ENCODE measurements around the gene GCM1.
"Not testable (repeated sequence)": the region's sequence is repeated elsewhere in the genome, so short reads cannot be mapped to it uniquely, and the experiment has no call there.

Gene GCM1, protein sequence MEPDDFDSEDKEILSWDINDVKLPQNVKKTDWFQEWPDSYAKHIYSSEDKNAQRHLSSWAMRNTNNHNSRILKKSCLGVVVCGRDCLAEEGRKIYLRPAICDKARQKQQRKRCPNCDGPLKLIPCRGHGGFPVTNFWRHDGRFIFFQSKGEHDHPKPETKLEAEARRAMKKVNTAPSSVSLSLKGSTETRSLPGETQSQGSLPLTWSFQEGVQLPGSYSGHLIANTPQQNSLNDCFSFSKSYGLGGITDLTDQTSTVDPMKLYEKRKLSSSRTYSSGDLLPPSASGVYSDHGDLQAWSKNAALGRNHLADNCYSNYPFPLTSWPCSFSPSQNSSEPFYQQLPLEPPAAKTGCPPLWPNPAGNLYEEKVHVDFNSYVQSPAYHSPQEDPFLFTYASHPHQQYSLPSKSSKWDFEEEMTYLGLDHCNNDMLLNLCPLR
- total RNA-seq, result 0 to 0.13 reads per million in 2 donors

DNA sequence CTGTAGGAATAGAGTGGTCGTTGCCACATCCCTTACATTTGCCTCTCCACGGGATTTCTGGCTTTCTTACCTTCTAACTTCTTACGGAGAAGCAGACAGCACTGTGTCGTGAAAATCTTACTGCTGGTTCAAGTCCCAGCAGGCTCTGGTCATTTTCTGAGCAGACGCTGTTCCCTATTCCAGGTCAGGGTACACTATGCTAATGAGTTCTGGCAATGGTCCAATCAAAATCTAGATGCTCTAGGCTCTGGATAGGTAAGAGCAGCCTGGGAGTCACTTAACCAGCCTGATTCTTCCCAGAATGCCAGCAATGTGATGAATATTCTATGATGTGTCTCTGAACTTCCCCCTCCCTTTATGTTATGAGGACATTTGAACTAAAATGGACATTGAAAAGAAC lies at the start of gene GCM1:
Gene GCM1, minus strand, starts transcription at position 158 of the 400 bp plus-strand sequence. CDS start 3,209 bp downstream, outside the sequence.
- no peak for DNase-seq

DNA sequence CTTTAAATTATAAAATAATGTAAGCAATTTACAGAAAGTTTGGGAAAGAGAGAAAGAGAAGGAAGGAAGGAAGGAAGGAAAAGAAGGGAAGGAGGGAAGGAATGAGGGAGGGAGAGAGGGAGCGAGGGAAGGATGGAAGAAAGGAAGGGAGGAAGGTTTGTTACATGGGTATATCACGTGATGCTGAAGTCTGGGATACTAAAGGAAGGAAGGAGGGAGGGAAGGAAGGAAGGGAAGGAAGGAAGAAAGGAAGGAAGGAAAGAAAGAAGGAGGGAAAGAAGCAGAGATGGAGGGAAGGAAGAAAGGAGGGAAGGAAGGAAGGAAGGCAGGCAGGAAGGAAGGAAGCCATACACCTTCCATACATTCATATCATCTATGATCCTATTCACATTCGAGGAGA lies 48.9 kb upstream of the GCM1 start:
- no peak for DNase-seq

DNA sequence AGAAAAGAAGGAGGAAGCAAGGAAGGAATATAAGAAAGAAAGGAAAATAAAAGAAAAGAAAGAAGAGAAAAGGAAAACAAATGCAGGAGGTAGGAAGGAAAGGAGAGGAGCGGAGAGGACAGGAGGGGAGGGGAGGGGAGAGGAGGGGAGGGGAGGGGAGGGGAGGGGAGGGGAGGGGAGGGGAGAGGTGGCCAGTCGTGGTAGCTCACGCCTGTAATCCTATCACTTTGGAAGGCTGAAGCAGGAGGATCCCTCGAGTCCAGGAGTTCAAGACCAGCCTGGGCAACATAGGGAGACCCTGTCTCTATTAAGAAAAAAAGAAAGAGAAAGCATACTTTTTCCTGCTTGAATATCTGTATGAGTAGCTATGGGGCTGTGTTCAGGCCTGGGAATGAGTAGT lies 46.4 kb upstream of the GCM1 start:
- DNase-seq, result no peak

DNA sequence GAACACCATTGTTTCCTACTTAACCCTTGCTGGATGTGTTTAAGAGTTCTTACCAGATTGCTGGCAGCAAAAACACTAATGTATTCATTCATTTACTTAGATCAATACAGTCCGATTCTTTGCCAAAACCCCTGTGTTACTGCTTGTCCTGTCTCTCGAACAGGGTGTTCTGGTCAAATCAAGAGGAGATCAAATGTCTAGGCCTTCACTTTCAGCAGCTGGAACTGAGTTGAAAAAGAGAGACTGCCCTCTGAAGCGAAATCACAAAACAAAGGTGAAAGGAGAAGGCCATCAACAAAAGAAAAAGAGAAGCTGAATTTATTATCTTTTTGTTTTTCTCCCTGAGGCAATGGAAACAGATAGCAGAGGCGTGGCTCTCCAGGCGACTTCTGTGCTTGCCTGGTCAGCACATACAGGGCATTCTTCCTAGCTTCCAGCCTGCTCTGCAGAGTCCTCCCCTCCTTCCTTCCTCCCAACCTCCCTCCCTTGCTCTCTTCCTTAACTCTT lies 44.1 kb upstream of the GCM1 start:
- DNase-seq, result no peak

DNA sequence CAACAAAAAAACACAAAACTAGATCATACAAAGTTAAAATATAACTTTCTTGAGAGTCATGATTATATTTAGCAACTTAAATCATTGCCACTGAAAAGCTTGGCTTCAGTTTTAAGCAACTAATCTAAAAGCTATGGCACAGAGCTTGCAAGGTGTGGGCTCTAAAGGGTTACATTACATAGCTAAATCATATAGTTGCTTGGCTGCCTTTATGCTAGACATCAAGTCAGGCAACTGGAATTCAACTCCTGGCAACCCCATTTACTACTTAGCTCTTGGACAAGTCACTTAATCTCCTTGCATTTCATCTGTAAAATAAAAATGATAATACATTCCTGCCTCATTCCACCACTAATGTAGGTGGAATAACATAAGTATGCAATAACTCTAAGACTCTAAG lies 40.9 kb upstream of the GCM1 start:
- no peak for DNase-seq

DNA sequence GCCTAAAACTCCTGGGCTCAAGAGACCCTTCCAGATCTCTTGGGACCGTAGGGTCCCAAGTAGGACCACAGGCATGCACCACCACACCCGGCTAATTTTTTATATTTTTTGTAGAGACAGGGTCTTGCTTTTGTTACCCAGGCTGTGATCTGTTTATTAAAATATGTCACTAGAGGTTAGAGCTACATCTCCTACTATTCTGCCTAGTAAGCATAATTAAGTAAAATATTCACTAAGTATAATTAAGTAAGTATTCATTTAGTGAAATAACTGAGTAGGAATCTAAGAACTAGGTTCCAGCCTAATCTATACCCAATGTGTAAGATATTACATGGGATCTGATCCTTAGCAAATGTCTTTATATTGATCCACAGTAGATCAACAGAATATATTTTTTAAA lies 40.2 kb upstream of the GCM1 start:
- no peak for DNase-seq

DNA sequence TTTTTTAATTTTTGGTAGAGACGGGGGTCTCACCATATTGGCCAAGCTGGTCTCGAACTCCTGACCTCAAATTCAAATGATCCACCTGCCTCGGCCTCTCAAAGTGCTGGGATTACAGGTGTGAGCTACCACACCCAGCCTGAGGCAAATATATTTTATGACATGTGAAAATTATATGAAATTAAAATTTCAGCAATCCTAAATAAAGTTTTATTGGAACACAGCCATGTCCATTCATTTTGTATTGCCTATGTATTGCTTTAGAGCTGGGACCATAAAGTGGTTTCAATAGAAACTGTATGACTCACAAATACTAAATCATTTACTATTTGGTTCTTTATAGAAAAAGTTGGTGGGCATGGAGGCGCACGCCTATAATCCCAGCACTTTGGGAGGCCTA lies 32.0 kb upstream of the GCM1 start:
- DNase-seq, result no peak

DNA sequence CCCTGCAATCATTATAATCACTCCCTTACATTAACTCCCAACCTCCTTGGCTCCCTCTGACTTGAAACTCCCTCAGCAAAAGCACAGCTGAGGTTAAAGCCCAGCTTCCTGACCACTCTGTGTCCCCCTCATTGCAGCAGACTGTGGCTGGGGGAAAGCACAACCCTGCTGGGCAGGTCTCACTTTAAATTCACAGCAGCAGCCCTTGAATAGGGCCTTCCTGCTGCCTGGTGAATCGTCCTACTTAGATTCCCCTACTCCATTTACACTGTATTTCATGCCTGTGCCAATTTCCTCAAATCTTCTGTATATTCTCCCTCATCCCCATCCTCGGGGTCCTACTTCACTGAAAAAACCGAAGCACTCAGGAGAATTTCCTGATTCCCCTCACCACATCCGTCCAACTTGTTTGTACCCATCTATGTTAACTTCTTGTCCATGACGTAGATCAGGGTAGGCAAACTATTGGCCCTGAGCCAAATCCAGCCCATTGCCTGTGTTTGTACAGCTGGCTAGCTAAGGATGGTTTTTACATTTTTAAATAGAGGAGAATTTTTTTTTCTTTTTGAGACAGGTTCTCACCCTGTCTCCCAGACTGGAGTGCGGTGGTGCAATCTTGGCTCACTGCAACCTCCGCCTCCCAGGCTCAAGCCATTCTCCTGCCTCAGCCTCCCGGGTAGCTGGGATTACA lies 31.5 kb upstream of the GCM1 start:
- no peak for DNase-seq

DNA sequence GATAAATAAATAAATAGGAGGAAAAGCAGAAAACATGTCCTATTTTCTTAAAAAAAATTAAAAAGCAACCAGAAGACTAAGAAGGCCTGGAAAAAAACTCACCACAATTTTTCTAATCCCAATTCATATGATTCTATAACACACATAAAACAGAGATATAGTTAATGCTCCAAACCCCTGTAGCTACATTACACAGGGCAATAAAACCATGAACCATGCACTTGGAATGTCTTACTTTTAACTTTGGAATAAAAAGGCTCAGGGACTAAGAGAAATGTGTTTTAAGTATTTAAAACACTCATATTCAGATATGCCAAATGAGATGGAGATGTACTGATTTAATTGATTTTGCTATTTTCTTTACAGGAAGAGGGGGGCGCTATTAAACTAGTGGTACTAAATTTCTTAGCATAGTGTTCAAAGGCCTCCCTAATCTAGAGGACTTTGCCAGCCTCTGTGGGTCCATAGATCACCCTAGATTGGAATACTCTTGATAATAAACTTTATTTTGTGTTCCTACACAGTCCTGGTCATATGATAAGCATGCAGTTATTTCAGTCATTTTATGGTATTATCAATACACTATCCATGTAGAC lies 30.3 kb upstream of the GCM1 start:
- DNase-seq, result no peak

DNA sequence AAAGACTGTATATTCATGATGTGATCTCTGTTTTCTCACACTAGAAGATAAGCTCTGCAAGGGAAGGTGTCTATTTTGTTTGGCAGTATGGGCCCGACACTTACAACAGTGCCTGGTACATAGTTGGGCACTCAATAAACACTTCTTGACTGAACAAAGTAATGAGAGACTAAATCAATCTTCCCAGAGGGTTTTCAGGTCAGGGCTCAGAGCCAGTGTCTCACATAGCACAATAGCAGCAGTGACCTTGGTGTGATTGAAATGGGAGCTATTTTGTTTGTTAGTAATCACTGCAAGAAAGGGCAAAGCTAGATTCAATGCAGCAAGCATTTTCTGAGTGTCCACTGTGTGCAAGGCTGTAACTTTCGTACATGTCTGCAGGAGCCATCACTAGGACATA lies 26.4 kb upstream of the GCM1 start:
- DNase-seq, result no peak

DNA sequence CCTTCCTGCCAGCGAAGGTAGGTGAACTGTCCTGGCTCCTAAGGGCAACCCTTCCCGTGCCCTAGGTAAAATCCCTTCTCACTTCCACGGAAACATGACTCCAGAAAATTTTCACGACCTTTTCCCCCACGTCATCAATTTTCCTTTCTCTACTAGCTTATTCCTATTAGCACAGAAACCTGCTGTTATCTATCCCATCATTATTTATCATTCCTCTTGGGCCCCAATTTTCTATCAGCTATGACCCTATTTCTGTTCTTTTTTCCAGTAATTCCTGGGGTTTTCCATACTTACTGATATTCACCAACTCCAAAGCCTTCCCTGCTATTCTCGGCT lies 23.8 kb upstream of the GCM1 start:
- no peak for DNase-seq

DNA sequence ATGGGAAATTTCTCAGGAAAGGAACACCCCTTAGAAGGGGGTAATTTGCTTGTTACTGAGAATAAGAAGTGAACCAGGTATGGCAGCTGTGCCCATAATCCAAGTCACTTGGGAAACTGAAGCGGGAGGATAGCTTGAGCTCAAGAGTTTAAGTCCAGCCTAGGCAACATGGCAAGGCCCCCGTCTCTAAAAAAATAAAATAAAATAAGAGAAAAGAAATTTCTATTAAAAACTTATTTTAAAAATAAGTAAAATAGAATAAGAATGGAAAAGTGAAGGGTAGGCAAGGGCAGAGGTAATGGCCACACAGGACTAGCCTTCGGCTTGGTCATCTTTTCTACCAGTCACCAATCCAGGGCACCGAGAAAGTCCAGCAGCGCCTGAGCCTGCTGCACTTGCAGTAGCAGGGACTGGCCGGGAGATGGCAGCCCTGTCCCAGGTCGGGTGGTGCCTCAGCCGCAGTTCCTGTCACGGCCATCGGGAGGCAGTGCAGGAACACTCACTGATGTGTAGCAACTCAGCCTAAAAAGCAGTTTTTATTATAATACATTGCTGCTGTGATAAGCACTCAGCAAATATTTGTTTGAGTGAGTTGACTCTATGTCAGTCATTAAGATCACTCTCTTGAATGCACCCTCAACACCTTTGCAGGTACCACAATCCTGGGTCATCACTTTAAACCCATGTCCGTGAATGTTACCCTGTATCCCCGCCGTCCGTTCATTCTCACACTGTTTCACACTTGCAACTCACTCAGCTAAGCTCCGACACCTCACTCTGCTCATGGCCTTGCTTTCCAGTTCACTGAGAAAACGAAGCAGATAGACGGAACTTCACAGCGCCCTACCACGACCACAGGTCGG lies 23.2 kb upstream of the GCM1 start:
- peak; percentile 67 for DNase-seq

DNA sequence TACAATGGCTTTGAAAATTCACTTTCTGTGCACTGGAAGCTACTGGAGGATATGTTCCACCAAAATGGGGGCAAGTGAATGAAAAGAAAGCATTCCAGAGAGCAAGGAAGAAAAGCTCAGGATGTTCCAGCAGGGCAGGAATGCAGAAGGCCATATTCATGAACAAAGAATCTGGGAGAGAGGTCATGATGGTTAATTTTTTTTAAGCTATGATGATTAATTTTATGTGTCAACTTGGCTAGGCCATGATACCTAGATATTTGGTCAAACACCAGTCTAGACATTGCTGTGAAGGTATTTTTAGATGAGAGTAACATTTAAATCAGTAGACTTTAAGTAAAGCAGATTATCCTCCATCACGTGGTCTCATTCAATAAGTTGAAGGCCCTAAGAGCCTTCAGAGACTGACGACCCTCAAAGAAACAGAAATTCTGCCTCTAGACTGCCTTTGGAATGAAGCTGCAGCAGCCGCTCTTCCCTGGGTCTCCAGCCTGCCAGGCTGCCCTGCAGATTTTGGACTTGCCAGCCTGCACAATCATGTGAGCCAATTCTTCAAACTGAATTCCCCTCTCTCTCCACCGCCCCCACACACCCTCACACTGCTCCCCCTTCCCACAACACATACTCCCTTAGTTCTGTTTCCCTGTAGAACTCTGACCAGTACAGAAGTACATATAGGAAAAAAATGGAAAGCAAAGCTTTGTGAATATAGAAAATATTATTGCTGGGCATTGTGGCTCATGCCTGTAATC lies 20.1 kb upstream of the GCM1 start:
- no peak for DNase-seq

DNA sequence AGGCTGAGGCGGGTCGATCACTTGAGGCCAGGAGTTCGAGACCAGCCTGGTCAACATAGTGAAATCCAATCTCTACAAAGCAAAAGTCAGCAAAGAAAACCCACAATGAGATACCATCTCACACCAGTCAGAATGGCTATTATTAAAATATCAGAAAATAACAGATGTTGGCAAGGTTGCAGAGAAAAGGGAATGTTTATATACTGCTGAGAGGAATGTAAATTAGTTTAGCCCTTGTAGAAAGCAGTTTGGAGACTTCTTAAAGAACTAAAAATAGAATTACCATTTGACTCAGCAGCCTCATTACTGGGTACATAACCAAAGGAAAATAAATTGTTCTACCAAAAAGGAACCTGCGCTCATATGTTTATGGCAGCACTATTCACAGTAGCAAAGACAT lies 16.7 kb upstream of the GCM1 start:
- DNase-seq, result no peak

DNA sequence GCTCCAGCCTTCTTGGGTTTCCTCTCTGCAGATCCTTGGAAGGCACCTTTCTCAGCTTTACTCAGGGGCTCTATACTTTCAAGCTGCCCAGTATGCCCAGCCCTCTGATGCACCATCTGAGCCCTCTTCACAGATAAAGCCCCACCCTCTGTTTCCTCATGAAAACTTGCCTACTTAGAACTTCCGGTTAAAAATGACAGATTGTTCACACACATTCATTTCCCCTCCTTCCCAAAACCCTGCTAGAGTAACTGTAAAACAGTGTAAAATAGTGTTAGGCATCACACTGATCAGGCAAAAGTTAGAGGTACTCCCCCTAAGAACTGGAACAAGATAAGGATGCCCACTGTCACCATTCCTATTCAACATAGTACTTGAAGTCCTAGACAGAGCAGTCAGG lies 14.0 kb upstream of the GCM1 start:
- no peak for DNase-seq

DNA sequence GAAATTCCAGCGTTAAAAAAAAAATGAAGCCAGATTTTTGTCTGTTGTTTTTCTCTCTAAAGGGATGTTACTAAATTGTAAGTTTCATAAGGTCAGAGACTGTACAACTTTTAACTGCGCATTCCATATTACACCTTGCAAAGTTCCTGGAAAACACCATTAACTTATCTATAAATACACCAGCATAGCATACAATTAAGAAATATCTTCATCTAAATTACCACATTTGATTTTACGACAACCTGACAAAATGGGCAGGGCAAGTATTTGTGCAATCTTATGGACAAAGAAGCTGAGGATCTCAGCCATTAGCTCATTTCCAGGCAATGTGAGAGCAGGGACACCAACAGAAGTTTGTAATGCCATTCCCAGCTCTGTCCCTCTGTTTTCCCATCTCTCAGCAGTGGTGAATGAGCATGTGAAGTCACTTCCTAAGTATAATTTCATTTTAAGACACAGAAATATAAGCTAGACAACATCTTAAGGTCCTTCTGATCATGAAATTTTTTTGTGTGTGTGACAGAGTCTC lies 12.9 kb upstream of the GCM1 start:
- DNase-seq, result no peak

DNA sequence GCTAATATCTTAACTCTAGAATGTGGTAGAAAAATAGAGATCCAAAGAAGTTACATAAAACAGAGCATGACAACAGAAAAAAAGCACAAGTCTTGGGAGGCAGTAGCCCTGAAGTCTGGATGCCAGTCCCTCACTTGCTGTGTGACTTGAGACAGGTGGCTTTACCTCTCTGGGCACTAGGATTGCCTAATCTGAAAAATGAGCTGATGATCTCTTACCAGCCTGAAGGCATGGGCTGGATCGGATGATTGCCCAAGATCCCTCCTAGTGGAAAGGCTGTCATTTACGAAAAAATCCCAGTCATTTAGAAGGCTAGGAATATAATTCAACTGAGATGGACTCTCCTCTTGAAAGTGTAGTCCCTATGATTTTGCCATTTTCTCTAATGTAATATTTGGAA lies 10.9 kb upstream of the GCM1 start:
- no peak for DNase-seq

DNA sequence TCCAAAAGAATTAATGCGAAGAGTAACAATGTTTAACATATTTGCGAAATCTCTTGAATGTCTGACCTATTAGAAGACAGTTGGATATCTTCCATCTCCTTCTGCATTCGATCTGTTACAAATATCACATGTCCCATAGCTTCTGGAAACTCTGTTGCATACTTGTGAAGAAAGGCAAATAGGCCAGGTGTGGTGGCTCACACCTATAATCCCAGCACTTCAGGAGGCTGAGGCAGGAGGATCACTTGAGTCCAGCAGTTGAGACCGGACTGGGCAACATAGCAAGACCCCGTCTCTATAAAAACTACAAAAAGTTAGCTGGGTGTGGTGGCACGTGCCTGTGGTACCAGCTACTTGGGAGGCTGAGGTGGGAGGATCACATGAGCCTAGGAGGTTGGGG lies 9.4 kb upstream of the GCM1 start:
- not testable (repeated sequence) for DNase-seq

DNA sequence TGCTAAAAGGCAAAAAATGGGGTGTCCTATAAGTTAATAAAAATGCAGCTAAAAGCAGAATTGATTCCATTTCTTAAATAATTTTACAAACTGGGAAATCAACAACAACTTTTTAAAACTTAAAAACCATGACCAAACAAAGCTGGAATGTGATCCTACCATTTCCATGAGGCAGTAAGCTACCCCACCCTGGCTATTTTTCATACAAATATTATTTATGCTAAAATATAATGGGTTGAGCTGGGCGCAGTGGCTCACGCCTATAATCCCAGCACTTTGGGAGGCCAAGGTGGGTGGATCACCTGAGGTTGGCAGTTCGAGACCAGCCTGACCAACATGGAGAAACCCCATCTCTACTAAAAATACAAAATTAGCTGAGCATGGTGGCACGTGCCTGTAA lies 6.6 kb upstream of the GCM1 start:
- not testable (repeated sequence) for DNase-seq

DNA sequence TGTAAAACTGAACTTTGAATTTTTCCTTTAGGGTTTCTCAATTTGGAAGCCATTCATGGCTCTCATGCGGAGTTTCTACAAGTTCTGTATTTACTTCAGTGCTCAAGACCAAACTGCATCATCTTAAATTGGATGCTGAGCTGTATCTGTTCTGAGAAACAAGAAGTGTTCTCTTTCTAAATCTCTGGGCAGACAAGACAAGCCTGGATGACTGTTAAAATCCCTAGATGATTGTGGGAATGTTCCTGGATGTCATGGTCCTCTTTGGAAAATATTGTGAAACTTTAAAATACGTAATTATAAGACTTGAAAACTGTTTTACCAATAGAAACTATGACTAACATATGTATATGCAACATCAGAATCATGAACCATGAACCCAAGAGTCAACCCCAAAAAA lies 6.2 kb upstream of the GCM1 start:
- DNase-seq, result no peak

DNA sequence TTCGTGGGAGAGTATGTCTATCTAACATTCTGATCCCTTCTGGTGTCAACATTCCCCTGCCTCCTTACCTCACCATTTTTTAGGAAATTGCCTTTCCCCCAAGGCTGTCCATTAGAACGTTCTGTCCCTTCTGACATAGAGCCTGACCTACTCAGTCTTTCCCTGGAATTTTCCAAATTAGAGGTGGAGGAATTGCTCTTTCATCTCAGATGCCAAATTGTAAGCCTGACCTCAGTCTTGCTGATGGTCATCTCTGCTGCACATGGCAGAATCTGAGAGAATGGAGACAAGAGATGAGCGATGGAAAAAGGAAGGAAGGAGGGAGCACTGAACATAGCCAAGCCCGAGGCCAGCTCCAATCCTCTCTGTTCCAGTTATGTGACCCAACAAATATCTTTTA lies 5.4 kb upstream of the GCM1 start:
- DNase-seq, result no peak

DNA sequence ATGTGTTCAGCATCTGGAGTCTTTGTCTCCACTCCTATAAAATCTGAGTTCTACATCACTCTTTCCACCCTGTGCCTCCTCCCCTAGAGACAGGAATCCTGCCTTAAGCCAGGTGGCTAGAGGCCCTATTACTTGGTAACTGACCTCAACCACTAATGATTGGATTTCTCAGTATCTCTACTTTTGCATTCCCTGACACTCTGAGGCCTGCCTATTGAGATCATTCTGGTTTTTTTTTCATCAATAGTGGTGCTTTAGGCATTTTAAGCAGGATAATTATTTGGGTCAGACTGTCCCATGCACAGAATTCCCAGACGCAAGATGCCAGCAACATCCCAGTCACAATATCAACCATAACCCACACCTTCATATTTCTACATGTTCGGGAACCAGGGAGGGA lies 3.9 kb upstream of the GCM1 start:
- DNase-seq, result no peak

Measured in activated gamma-delta T cell (primary cell).